H1 (cell line): Measurements from ENCODE around the gene MED23. TPM values are rescaled to one million over a fixed set of nuclear protein-coding genes. Genes with fewer than 3 reads are reported as not detected.

Experiments
- CHD7 ChIP-seq: fragments of 300-600 bp; sonication (generic); IDR thresholded peaks from 2 replicates; pipeline ENCODE4 v1.7.1; 2012; ENCODE audit warnings: low read length, moderate library complexity, mild to moderate bottlenecking, inconsistent platforms; ENCODE audit not compliant: insufficient replicate concordance
- NANOG ChIP-seq: IDR thresholded peaks from 2 replicates; pipeline ENCODE4 v1.6.1; 2011; ENCODE audit warnings: low read length, low read depth, mild to moderate bottlenecking, inconsistent platforms; ENCODE audit not compliant: insufficient read depth, poor library complexity, severe bottlenecking
- NRF1 ChIP-seq: IDR thresholded peaks from 2 replicates; pipeline ENCODE4 v1.6.1; 2011; ENCODE audit warnings: mild to moderate bottlenecking, low read depth, low read length, improper control_type of control experiment
- SRF ChIP-seq: IDR thresholded peaks from 2 replicates; pipeline ENCODE4 v1.6.1; 2011; ENCODE audit warnings: mild to moderate bottlenecking, low read depth, low read length, moderate library complexity
- polyA plus RNA-seq, 7 experiments: library from polyadenylated mRNA; depleted of rRNA in 3 of 7; stranded (reverse) in 5 of 7; unstranded in 2 of 7; fragments of >200 nt in 5 of 7; fragments of 200-250 nt in 2 of 7; gene quantifications; 1 replicate in 5 of 7; 2 replicates in 1 of 7; 4 replicates in 1 of 7; pipeline versions ENCODE4 v1.2.1 to v1.2.3, GENCODE V29; 2011 to 2013; ENCODE audit warnings: missing spikeins in 2 of 7, mixed read lengths in 2 of 7
- total RNA-seq: library from RNA; stranded (reverse); fragmentation: NEBNext Ultra II Directional; extraction: Animal tissue kit (Norgen Biotek cat#: 25700); gene quantifications from 2 replicates; pipeline ENCODE4 v1.2.1, GENCODE V29; 2021

The MED23 gene
- total and polyA plus RNA-seq, 2 of the 8 experiments (the other 6 are each of a cell fraction or from before 2014, with no cell fraction given) = 10.5 to 13.0 TPM

DNA sequence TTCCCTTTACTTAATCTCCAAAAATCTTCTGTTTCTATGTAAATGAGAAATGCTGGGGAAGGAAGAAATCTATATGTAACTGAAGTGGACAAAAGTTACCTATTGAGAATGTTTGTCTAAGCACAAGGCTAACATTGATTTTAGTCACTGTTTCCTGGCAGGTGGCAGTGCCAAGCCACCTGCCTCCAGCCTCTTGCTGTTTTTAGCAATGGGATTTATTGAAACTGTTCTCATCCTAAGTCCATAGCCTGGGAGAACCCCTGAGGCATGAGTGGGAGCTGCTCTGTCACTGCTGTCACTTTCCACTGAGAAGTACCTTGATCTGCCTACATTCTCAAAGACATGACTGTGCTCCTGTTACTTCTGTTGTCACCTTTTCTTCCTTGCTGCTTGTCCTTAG is 23.7 kb upstream of the MED23 start (continued):
- TF ChIP-seq CHD7 (no peak), NANOG (no peak), NRF1 (no peak), SRF (no peak)
